Measurements from ENCODE around the gene TOX2.

TOX2 gene

DNA sequence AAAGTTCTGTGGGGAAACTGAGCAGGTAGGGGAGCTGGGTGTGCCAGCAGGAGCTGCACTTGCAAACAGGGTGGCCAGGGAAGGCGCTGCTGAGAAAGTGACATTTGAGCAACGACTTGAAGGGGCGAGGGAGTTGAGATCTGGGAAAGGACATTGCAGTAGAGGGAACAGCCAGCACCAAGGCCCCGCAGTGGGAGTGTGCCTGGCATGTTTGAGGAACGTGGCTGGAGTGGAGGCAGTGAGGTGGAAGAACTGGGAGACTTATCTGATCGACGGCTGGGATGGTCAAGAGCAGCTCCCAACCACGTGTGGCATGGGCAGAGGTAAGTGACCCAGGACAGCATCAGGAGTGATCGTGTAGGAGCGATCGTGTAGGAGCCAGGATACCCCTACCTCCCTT, 77.3 kb downstream of the TOX2 start:
- H3K4me3 ChIP-seq (ENCODE audit: low read length), result no peak overlapping the region
- no peak for TF ChIP-seq ZNF274 (IDR thresholded peaks at IDR 0.05; ENCODE audit: low read depth, low read length)

DNA sequence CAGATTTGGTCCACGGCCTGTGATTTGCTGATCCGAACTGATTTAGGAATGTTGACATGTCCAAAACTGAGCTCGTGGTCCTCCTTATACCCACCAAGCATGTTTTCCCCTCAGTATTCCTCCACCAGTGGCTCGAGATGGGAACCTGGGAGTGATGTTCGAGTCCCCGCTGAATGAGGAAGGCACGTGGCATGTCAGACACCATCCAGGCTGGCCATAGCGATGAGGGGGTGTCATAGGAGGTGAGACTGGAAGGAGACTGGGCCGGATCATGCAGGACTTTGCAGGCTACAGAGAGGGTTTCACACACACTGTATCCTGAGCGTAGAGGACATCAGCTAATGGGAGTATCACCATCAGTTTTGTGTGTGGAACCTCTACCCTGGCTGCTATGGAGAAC, 78.2 kb downstream of the TOX2 start:
- no peak overlapping the region for H3K4me3 ChIP-seq (ENCODE audit: low read length)
- TF ChIP-seq ZNF274 (IDR thresholded peaks at IDR 0.05; ENCODE audit: low read depth, low read length), result no peak

DNA sequence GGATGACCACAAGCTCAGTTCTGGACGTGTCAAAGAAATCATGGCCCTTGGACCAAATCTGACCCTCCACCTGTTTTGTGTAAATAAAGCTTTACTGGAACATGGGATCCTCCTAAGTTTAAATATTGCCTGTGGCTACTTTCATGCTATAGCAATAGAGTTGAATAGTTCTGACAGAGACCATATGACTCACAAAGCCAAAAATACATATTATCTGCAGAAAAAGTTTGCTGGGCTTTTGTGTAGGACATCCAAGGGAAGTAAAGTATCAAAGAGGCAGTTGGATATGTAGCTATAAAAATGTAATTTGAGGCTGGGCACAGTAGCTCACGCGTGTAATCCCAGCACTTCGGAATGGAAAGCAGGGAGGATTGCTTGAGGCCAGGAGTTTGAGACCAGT, 78.9 kb downstream of the TOX2 start:
- TF ChIP-seq ZNF274 (IDR thresholded peaks at IDR 0.05; ENCODE audit: low read depth, low read length), result no peak
- no peak overlapping the region for H3K4me3 ChIP-seq (ENCODE audit: low read length)

DNA sequence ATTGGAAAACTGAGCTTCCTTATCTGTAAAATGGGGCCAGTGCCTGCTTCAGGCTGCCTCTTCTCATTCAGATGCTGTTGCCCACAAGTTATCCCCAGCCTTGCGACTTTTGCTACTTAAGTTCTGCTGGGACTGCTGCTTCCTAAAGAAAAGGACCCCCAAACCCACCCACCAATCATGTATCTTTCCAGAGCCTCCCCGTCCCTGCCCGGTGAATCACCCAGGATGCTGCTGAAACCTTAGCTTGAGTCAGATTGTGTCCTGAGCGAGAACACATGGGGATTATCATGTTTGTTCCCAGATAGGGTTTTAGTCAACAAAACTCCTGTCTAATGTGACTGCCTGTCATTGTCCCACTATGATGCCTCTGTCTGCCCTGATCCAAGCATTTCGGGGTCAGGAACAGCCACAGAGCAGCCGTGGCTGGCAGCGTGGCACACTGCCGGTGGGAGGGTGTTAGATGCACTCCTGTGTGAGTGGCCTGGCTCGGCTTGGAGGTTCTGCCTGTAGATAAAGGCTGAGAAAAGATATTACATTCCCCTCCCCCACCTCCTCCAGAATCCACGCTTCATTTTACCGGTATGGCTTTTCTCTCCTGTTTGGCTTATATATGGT, 79.9 kb downstream of the TOX2 start:
- no peak overlapping the region for H3K4me3 ChIP-seq (ENCODE audit: low read length)
- TF ChIP-seq ZNF274 (IDR thresholded peaks at IDR 0.05; ENCODE audit: low read depth, low read length), result no peak

DNA sequence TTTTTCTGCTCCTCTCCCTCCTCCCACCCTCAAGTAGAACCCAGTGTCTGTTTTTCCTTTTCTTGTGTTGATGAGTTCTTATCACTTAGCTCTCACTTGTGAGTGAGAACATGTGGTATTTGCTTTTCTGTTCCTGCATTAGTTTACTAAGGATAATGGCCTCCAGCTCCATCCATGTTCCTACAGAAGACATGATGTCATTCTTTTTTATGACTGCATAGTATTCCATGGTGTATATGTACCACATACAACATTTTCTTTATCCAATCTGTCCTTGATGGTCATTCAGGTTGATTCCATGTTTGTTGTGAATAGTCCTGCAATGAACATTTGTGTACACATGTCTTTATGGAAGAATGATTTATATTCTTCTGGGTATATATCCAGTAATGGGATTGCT, 81.0 kb downstream of the TOX2 start:
- H3K4me3 ChIP-seq (ENCODE audit: low read length), result no peak overlapping the region
- no peak for TF ChIP-seq ZNF274 (IDR thresholded peaks at IDR 0.05; ENCODE audit: low read depth, low read length)

DNA sequence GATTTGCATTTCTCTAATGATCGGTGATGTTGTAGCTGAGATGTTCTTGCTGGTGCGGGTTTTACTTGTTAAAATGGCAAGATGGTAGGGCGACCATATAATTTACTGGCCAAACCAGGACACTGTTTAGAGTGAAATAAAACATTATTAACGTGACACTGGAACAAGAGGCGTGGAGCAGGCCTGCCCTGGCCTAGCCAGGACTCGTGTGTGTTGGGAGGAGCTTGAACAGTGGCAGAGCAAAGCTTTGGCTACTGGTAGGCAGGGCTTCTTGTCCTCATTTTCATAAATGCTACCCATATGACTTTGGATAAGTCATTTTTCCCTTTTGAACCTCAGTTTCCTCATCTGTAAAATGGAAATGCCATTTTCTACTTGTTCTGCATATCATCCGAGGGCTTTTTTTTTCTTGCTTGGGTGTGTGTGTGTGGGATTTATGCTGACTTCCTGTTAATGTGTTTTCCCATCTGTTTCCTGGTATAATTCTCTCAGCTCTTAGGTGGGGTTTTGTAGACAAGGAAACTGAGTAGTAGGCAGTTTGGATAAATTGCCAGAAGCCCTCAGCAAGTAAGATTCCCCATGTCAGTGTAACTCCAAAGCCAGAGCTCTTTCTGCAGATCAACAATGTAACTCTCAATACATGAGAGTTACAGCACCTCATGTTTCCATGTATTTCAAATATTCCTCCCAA, 81.7 kb downstream of the TOX2 start:
- no peak overlapping the region for H3K4me3 ChIP-seq (ENCODE audit: low read length)
- no peak for TF ChIP-seq ZNF274 (IDR thresholded peaks at IDR 0.05; ENCODE audit: low read depth, low read length)

DNA sequence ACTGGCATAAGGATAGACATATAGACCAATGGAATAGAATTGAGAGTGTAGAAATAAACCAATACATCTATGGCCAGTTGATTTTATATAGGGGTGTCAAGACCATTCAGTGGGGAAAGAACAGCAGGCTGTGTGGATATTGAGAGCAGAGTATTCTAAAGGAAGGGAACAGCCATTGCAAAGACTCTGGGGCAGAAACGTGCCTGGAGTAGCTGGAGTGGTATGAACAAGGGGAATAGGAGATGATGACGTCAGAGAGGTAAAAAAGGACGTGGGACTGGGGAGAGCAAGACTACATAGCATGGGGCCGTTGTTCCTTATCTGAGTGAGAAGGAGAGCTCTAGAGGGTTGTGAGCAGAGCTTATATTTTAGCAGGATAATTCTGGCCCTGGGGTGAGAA, 85.2 kb downstream of the TOX2 start:
- TF ChIP-seq ZNF274 (IDR thresholded peaks at IDR 0.05; ENCODE audit: low read depth, low read length), result no peak
- no peak overlapping the region for H3K4me3 ChIP-seq (ENCODE audit: low read length)

DNA sequence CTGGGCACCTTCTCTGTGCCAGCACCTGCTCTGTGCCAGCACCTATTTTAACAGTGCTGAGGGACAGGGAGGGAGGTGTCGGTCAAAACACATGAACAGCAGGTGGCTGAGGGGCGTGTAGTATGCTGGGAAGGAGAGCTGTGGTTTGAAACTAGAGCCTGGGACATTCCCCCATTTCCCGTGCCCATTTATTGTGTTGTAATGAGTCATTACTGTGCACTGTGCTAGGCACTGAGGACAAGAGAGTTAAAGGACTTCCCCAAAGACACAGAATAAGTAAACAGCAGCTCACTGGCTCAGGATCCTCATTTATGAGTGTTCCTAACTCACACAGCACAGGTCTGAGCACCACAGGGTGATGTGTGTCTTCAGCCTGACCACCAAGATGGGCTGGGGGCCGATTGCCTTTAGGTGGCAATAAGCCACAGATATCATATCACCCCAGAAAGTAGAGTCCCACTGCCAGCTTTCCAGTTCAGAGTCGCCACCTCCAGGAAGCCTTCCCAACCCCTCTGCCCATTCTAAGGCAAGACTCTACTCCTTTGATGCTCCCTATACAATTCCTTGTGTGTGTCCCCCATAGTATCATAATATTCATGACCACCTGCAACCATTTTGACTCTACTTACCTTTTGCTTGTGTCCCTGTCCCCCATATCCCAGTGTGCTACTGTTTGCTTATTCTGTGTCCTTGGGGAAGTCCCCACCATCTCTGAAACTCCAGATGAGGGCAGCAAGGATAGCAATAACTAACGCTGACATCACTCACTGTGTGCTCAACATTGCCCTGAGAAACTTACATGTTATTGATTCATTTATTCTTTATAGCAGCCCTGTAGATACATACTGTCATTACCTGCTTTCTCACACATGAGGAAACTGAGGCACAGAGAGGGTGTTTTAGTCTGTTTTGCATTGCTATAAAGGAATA, 87.3 kb downstream of the TOX2 start:
- no peak overlapping the region for H3K4me3 ChIP-seq (ENCODE audit: low read length)
- no peak for TF ChIP-seq ZNF274 (IDR thresholded peaks at IDR 0.05; ENCODE audit: low read depth, low read length)

DNA sequence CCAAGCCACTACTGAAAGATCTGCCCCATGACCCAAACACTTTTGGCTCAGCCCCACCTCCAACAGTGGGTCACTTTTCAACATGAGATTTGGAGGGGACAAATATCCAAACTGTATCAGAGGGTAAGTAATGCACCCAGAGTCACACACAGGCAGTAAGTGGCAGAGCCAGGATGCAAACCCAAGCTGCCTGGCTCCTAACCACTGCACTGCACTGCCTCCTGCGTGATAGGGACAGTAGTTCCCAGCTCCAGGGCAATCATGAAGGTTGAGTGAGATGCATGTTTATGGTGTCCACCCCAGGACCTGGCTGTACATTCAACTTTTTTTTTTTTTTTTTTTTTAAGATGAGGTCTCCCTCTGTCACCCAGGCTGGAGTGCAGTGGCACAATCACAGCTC, 88.2 kb downstream of the TOX2 start:
- TF ChIP-seq ZNF274 (IDR thresholded peaks at IDR 0.05; ENCODE audit: low read depth, low read length), result no peak
- H3K4me3 ChIP-seq (ENCODE audit: low read length), result no peak overlapping the region

DNA sequence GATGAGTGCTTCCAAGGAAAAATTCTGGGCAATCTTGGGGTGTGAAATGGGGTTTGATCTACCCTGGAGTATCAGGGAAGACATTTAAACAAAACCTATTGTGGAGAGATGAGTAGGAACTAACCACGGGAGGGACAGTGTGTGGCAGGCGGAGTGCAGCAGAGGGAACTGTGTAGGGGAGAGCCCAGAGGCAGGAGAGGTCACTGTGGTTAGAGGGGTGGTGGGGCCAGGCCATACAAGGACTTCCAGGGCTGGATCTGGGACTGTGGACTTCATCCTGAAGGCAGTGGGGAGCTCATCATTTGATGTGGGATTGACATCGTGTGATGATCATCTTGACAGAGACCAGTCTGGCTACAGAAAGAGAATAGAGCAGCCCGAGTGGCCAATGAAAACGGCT, 89.0 kb downstream of the TOX2 start:
- no peak overlapping the region for H3K4me3 ChIP-seq (ENCODE audit: low read length)
- TF ChIP-seq ZNF274 (IDR thresholded peaks at IDR 0.05; ENCODE audit: low read depth, low read length), result no peak

DNA sequence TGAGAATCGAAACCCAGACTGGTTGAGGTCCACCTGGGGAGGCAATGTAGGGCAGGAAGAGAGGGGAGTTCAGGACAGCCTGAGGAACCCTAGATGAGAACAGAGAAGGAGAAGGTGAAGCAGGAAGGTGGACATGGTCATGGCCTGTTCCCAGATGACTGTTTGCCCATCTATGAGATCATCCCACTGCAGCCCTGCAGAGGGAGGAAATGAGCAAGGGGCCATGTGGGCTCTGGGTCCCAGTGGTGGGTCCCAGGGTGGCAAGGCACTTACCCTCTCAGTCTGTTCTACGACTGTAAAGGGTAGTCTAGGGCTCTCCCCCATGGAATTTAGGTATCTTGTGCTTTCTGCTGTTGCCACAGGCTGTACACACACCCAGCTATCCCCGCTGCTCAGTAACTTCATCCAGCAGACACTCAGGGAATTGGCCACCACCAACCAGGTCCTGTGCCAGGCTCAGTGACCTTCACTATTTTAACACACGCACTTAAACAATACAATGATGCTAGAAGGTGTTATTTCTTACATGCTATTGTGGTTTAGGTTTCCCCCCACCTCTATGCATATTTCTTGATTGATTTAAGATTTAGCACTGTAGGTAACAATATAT, 89.8 kb downstream of the TOX2 start:
- H3K4me3 ChIP-seq (ENCODE audit: low read length), result no peak overlapping the region
- no peak for TF ChIP-seq ZNF274 (IDR thresholded peaks at IDR 0.05; ENCODE audit: low read depth, low read length)

DNA sequence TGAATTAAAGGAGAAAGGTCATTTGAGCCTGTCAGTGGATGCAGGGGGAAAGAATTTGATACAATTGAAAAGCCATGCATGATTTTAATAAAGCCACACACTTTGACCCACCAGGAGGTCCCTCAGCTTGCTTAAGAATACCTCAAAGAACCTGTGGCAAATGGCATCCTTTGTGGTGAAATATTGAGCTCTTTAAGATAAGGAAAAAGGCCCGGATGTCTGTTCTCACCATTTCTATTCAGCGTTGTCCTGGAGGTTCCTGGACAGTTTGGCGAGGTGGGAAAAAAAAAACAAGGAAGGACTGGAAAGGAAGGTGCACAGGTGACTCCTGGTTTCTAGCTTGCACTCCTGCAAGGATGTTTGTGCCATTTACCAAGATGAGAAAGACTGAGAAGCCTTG, 91.0 kb downstream of the TOX2 start:
- H3K4me3 ChIP-seq (ENCODE audit: low read length), result no peak overlapping the region
- no peak for TF ChIP-seq ZNF274 (IDR thresholded peaks at IDR 0.05; ENCODE audit: low read depth, low read length)

DNA sequence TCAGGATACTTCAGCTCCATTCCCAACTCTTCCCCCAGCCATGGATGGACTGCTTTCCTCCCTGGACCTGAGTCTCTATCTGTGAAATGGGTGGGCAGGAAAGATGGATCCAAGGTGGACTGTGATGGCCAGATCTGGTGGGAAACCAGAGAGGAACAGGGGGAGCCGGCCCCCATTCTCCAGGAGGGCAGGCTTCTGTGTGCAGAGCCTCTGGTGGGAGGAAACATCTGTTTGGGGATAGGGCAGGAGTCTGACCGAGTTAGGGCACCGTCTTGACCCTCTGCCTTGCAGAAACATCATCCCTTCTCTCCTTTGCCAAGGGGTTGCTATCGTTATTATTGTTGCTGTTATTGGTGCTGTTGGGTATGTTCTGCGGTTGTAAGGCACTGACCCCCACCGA, 91.5 kb downstream of the TOX2 start:
- no peak overlapping the region for H3K4me3 ChIP-seq (ENCODE audit: low read length)
- TF ChIP-seq ZNF274 (IDR thresholded peaks at IDR 0.05; ENCODE audit: low read depth, low read length), result no peak

DNA sequence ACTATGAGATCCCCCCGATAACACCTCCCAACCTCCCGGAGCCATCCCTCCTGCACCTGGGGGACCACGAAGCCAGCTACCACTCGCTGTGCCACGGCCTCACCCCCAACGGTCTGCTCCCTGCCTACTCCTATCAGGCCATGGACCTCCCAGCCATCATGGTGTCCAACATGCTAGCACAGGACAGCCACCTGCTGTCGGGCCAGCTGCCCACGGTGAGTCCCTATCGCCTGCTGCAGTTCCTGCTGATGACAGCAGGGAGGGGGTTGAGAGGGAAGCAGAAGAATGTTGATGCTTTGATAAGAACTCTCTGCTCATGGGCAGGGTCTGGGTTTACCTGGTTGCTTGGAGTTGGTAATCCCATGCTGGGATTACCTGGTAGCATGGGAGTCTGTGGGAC, 91.9 kb downstream of the TOX2 start:
- no peak for TF ChIP-seq ZNF274 (IDR thresholded peaks at IDR 0.05; ENCODE audit: low read depth, low read length)
- H3K4me3 ChIP-seq (ENCODE audit: low read length), result no peak overlapping the region
